BE2C (cell line): Measurements from ENCODE around the gene C22orf23.
A peak's percentile ranks its signal among the peaks of the same experiment; 100 is the strongest.
"Not testable (repeated sequence)": the region's sequence is repeated elsewhere in the genome, so short reads cannot be mapped to it uniquely, and the experiment has no call there.

ENCODE experiments used
- DNase-seq: peaks from one replicate; pipeline ENCODE4 v3.0.0-alpha.2; 2020
- H3K27me3 ChIP-seq: fragments of 250-450 bp; sonication (Bioruptor Pico); 2 replicates; pipeline ENCODE4 v1.5.1; 2020; ENCODE audit warnings: mild to moderate bottlenecking
- H3K36me3 ChIP-seq: fragments of 250-450 bp; sonication (Bioruptor Pico); 2 replicates; pipeline ENCODE4 v1.5.1; 2020; ENCODE audit warnings: mild to moderate bottlenecking
- H3K4me1 ChIP-seq: fragments of 250-450 bp; sonication (Bioruptor Pico); 2 replicates; pipeline ENCODE4 v1.5.1; 2020
- H3K4me3 ChIP-seq: 2 replicates; pipeline ENCODE4 v1.5.1; 2011; ENCODE audit warnings: low read depth, low read length
- H3K9me3 ChIP-seq: fragments of 250-450 bp; sonication (Bioruptor Pico); 2 replicates; pipeline ENCODE4 v1.5.1; 2020
- CTCF ChIP-seq: IDR thresholded peaks from 2 replicates; pipeline ENCODE4 v1.5.1; 2012; ENCODE audit warnings: mild to moderate bottlenecking, low read depth, low read length

The C22orf23 gene

GRCh38 chr22:37951305-37951704 lies 2.1 kb downstream of the C22orf23 start:
- no peak overlapping the region for H3K4me3 ChIP-seq
- DNase-seq, result no peak
- H3K27me3 ChIP-seq, result no peaks in the 10 kb centered on the region
- H3K9me3 ChIP-seq, result no peaks in the 10 kb centered on the region
- H3K36me3 ChIP-seq, result no peaks in the 10 kb centered on the region
- 0 out of 2 replicates have a peak, but pooled peaks have one; percentile 2 for TF ChIP-seq CTCF
- H3K4me1 ChIP-seq, result no peaks in the 10 kb centered on the region

GRCh38 chr22:37947142-37947795 lies 6.1 kb downstream of the C22orf23 start:
- not testable (repeated sequence) for H3K4me1 ChIP-seq, H3K4me3 ChIP-seq, H3K36me3 ChIP-seq, DNase-seq, H3K9me3 ChIP-seq, H3K27me3 ChIP-seq

- not testable (repeated sequence) for DNase-seq, H3K27me3 ChIP-seq, H3K4me1 ChIP-seq, H3K36me3 ChIP-seq, H3K4me3 ChIP-seq, H3K9me3 ChIP-seq
These were observed 9.0 kb downstream of the C22orf23 start for GRCh38 chr22:37944423-37944822.

GRCh38 chr22:37943825-37944198 lies 9.6 kb downstream of the C22orf23 start:
- no peaks in the 10 kb centered on the region; the same call in 1 of the 2 replicates for H3K36me3 ChIP-seq
- no peaks in the 10 kb centered on the region for H3K27me3 ChIP-seq
- TF ChIP-seq CTCF, result no peak
- H3K9me3 ChIP-seq, result no peaks in the 10 kb centered on the region
- H3K4me1 ChIP-seq, result no peaks in the 10 kb centered on the region
- H3K4me3 ChIP-seq, result no peak overlapping the region
- no peak for DNase-seq

- Histone ChIP-seq H3K4me1 (no peaks in the 10 kb centered on the region), H3K9me3 (no peaks in the 10 kb centered on the region), H3K36me3 (no peaks in the 10 kb centered on the region; the same call in 1 of the 2 replicates), H3K27me3 (no peaks in the 10 kb centered on the region), H3K4me3 (no peak overlapping the region)
- no peak for DNase-seq
- TF ChIP-seq CTCF, result no peak
These were observed 10.1 kb downstream of the C22orf23 start for GRCh38 chr22:37943136-37943824.

GRCh38 chr22:37942133-37942532 lies 11.3 kb downstream of the C22orf23 start:
- Histone ChIP-seq H3K36me3 (no peaks in the 10 kb centered on the region; the same call in 1 of the 2 replicates), H3K27me3 (no peaks in the 10 kb centered on the region), H3K4me1 (no peaks in the 10 kb centered on the region), H3K4me3 (no peak overlapping the region), H3K9me3 (no peaks in the 10 kb centered on the region)
- DNase-seq, result no peak
- no peak for TF ChIP-seq CTCF

GRCh38 chr22:37940698-37941376 lies 12.6 kb downstream of the C22orf23 start:
- H3K4me1 ChIP-seq, result no peaks in the 10 kb centered on the region
- no peaks in the 10 kb centered on the region for H3K9me3 ChIP-seq
- H3K4me3 ChIP-seq, result no peak overlapping the region
- no peak for TF ChIP-seq CTCF
- H3K36me3 ChIP-seq, result no peaks in the 10 kb centered on the region; the same call in 1 of the 2 replicates
- no peak for DNase-seq
- H3K27me3 ChIP-seq, result no peaks in the 10 kb centered on the region
